ENCODE measurements around the gene RTL1.

Gene RTL1

DNA sequence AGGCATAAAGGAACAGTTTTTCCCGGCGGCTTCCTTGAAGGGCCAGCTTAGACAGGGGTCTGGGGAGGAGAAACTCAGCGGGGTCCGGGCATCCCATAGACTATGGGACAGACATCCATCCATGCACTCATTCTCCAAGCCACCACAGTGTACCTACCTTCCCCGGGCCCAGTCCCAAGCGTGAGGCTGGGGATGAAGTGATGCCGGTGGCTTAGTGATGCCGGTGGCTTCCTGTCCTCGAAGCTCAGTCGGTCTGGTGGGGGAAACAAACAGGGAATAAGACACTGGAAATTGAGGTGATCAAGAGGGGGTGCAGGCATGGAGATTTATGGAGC, 421 bp downstream of the RTL1 start:
- TF ChIP-seq, protein P1, sequence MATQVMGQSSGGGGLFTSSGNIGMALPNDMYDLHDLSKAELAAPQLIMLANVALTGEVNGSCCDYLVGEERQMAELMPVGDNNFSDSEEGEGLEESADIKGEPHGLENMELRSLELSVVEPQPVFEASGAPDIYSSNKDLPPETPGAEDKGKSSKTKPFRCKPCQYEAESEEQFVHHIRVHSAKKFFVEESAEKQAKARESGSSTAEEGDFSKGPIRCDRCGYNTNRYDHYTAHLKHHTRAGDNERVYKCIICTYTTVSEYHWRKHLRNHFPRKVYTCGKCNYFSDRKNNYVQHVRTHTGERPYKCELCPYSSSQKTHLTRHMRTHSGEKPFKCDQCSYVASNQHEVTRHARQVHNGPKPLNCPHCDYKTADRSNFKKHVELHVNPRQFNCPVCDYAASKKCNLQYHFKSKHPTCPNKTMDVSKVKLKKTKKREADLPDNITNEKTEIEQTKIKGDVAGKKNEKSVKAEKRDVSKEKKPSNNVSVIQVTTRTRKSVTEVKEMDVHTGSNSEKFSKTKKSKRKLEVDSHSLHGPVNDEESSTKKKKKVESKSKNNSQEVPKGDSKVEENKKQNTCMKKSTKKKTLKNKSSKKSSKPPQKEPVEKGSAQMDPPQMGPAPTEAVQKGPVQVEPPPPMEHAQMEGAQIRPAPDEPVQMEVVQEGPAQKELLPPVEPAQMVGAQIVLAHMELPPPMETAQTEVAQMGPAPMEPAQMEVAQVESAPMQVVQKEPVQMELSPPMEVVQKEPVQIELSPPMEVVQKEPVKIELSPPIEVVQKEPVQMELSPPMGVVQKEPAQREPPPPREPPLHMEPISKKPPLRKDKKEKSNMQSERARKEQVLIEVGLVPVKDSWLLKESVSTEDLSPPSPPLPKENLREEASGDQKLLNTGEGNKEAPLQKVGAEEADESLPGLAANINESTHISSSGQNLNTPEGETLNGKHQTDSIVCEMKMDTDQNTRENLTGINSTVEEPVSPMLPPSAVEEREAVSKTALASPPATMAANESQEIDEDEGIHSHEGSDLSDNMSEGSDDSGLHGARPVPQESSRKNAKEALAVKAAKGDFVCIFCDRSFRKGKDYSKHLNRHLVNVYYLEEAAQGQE (IDR thresholded peaks at IDR 0.05; ENCODE audit: insufficient read depth in 1 of 2, low read depth in 2 of 2, low read length in 2 of 2): no peak
- no peak for TF ChIP-seq TAF1 (IDR thresholded peaks at IDR 0.05; ENCODE audit: borderline replicate concordance, insufficient read depth, low read length)
- no peak for TF ChIP-seq FOXP2 (optimal IDR thresholded peaks at IDR 0.05; ENCODE audit: borderline replicate concordance, extremely low read depth, extremely low read length, insufficient read depth)
- no peak for TF ChIP-seq SIN3A (IDR thresholded peaks at IDR 0.05; ENCODE audit: borderline replicate concordance, insufficient read depth, low read length)
- TF ChIP-seq POLR2AphosphoS5 (IDR thresholded peaks at IDR 0.05; ENCODE audit: low read depth, low read length): no peak

DNA sequence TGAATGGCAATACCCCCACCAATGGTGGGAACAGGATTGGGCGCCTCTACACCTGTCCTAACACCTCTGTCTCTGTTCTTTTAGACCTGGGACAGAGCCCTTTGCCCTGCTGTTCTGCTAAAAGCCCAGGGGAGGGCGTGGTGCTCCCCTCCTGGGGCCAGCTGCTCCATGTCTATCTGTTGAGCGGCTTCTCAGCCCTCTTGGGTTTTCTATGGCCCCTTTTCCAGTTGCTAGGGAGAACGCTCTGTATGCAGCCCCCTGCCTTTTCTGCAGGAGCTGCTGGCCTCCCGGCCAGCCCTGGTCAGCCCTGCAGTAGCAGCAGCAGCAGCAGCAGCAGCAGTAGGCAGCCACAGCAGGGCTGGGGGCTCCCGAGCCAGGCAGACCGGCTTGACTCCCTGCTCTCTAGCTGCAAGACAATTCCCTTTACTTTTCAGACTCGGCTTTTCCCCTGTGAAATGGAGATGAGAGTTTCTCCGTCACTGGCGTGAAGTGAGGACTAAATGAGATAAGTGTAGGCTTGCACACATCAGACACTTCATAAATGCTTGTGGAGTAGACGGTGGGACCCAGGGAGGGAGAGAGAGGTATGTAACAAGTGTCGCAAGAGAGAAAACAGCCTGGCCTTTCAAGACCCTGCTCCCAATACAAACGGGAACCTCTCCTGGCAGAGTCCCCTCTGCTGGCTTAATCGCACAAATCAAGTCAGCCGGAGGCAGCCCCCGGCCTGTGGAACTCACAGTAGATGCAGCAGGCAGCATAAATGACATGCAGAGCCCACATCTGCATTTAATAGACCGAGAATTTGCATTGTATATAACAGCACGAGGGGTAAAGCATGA, 1.0 kb downstream of the RTL1 start:
- no peak for TF ChIP-seq POLR2AphosphoS5 (IDR thresholded peaks at IDR 0.05; ENCODE audit: low read depth, low read length)
- no peak; the same call in 1 of the 2 replicates for TF ChIP-seq TAF1 (IDR thresholded peaks at IDR 0.05; ENCODE audit: borderline replicate concordance, insufficient read depth, low read length)
- TF ChIP-seq FOXP2 (optimal IDR thresholded peaks at IDR 0.05; ENCODE audit: borderline replicate concordance, extremely low read depth, extremely low read length, insufficient read depth): no peak
- TF ChIP-seq, protein P1 (IDR thresholded peaks at IDR 0.05; ENCODE audit: insufficient read depth in 1 of 2, low read depth in 2 of 2, low read length in 2 of 2): no peak
- no peak for TF ChIP-seq SIN3A (IDR thresholded peaks at IDR 0.05; ENCODE audit: borderline replicate concordance, insufficient read depth, low read length)

DNA sequence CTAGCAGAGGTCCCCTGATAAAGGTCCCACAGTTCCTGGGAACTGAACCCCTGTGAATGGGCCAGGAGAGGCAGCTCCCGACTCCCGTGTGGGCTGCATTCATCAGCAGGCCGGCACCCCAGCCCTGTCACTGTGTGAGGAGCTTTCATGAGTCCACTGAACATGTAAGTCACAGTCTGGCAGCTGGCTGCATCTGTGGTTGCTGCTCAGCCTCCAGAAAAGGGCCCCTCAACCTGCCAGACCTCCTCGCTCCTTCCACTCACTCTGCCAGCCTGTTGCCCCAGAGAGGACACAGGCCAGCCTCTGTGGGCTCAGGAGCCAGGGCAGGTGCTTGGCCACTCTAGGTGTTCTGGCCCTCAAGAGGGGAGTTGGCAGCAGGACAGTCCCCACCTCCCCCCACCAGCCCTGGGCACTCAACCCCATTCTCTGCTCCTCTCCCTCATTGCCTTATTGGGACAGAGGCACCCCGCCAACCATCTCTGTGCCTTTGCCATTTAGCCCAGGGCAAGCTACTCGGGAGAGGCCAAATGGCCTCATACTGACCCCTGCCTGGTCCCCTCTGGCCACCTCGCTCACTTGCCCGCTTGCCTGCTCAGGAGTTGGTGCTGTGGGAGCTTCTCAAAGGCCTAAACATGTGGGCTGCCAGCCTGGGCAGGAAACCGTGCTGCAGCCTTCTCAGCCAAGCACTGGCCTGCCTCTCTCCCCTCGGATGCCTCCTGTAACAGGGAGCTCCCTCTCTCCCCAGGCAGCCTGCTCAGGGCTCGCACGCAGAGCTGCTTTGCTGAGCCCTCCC, 1.9 kb downstream of the RTL1 start:
- TF ChIP-seq, protein P1 (IDR thresholded peaks at IDR 0.05; ENCODE audit: insufficient read depth in 1 of 2, low read depth in 2 of 2, low read length in 2 of 2): no peak
- TF ChIP-seq POLR2AphosphoS5 (IDR thresholded peaks at IDR 0.05; ENCODE audit: low read depth, low read length): peak; percentile 13; the same call in 1 of the 2 replicates

DNA sequence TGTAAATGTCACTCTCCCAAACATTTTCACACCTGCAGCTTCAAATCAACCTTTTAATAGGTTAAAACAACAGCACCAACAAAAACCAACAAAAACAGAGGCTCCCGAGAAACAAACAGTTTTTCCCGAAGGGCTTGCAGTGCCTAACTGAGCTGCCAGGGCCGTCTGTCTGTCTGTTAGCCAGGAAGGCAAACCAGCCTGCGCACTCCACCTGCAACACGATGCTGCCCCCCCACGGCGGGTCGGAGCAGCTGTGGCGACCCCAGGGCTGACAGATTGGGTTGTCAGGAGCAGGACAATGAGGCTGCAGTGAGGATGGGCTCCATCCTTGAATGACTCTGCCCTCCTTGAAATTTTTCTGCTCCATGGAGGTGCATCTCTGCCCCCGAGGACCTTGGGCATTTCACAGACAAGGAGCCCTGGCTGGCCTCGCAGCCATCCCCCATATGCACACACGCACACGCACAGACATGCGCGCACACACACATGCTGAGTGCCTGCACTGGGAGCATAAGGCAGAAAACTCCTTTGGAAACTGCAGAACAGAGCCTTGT, 2.6 kb downstream of the RTL1 start:
- TF ChIP-seq SIN3A (IDR thresholded peaks at IDR 0.05; ENCODE audit: borderline replicate concordance, insufficient read depth, low read length): no peak; the same call in 1 of the 2 replicates
- peak; percentile 36; the same call in 1 of the 2 replicates for TF ChIP-seq TAF1 (IDR thresholded peaks at IDR 0.05; ENCODE audit: borderline replicate concordance, insufficient read depth, low read length)
- no peak for TF ChIP-seq POLR2AphosphoS5 (IDR thresholded peaks at IDR 0.05; ENCODE audit: low read depth, low read length)
- no peak for TF ChIP-seq FOXP2 (optimal IDR thresholded peaks at IDR 0.05; ENCODE audit: borderline replicate concordance, extremely low read depth, extremely low read length, insufficient read depth)

DNA sequence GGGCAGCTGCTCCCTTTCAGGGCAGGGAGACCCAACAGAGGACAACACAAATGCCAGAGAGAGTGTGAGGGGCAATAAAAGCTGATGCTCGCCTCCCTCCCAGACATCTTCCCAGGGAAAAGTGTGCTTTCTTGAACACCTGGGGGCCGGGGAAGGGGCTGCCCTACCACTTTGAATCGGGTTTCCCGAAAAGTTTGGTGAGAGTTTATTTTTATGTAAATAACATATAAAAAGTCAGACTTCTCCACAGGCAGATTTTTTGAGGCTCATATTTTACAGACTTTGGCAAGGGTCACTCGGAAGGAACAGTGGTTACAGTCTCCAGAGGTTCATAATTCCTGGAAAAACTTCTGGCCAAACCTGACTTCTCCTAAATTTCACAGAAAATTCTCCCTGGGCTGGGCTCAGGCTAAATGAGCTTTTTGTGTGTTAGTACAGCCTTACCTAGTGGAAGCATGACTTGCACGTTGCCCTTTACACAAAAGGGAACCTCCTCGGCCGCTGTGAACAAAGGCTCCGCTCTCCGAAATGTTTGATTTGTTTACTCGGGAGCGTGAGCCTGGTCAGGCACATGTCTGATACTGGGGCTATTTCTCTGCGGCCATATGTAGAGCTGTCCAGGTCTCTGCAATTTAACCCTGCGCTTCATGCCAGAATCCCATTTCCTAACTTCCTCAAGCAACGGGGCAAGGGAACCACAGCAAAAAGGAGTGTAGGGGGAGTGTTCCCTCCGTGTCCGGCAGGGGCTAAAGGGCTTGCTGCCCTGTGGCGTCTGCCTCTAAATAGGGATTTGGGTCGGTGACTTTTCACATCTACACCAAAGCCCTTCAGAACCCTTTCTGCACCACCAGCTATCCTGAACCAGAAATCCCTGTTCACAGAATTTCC, 3.4 kb downstream of the RTL1 start:
- TF ChIP-seq TAF1 (IDR thresholded peaks at IDR 0.05; ENCODE audit: borderline replicate concordance, insufficient read depth, low read length) (no peak), POLR2AphosphoS5 (IDR thresholded peaks at IDR 0.05; ENCODE audit: low read depth, low read length) (no peak), FOXP2 (optimal IDR thresholded peaks at IDR 0.05; ENCODE audit: borderline replicate concordance, extremely low read depth, extremely low read length, insufficient read depth) (no peak), SIN3A (IDR thresholded peaks at IDR 0.05; ENCODE audit: borderline replicate concordance, insufficient read depth, low read length) (no peak)
- TF ChIP-seq, protein P1 (IDR thresholded peaks at IDR 0.05; ENCODE audit: insufficient read depth in 1 of 2, low read depth in 2 of 2, low read length in 2 of 2): no peak
